Trophoblast cell (in vitro differentiated cells and primary cell): ENCODE data around the gene MYADML2.
A peak's percentile ranks its signal among the peaks of the same experiment; 100 is the strongest.

Experiments used
- DNase-seq, 2 donors: peaks; one replicate each; pipeline ENCODE4 v3.0.0-alpha.2; 2016
- H2AFZ ChIP-seq: 2 replicates; pipeline ENCODE4 v1.6.1; 2013; ENCODE audit warnings: low read length, moderate library complexity, mild to moderate bottlenecking; ENCODE audit not compliant: insufficient read depth, poor library complexity
- H2AK5ac ChIP-seq: 2 replicates; pipeline ENCODE4 v1.6.1; 2013; ENCODE audit warnings: mild to moderate bottlenecking, low read length
- H2BK120ac ChIP-seq: 2 replicates; pipeline ENCODE4 v1.6.1; 2013; ENCODE audit warnings: low read length, mild to moderate bottlenecking, moderate library complexity; ENCODE audit not compliant: insufficient read depth, poor library complexity
- H2BK12ac ChIP-seq: 2 replicates; pipeline ENCODE4 v1.6.1; 2013; ENCODE audit warnings: mild to moderate bottlenecking, low read length, moderate library complexity
- H2BK5ac ChIP-seq: 2 replicates; pipeline ENCODE4 v1.6.1; 2013; ENCODE audit warnings: low read length, low read depth, moderate library complexity, mild to moderate bottlenecking; ENCODE audit not compliant: poor library complexity
- H3K14ac ChIP-seq: 2 replicates; pipeline ENCODE4 v1.6.1; 2013; ENCODE audit warnings: mild to moderate bottlenecking, low read length
- H3K18ac ChIP-seq: 2 replicates; pipeline ENCODE4 v1.6.1; 2013; ENCODE audit warnings: mild to moderate bottlenecking, low read length
- H3K23ac ChIP-seq: 2 replicates; pipeline ENCODE4 v1.6.1; 2013; ENCODE audit warnings: low read length
- H3K27ac ChIP-seq: 2 replicates; pipeline ENCODE4 v1.5.1; 2013; ENCODE audit warnings: low read depth, mild to moderate bottlenecking, inconsistent platforms, low read length, moderate library complexity
- H3K27me3 ChIP-seq: 2 replicates; pipeline ENCODE4 v1.6.1; 2013; ENCODE audit warnings: inconsistent platforms, mild to moderate bottlenecking, low read length, moderate library complexity; ENCODE audit not compliant: insufficient read depth
- H3K36me3 ChIP-seq, 2 experiments: 1 replicate in 1 of 2; 2 replicates in 1 of 2; pipeline ENCODE4 v1.6.1; 2013; ENCODE audit warnings: low read length in 2 of 2, mild to moderate bottlenecking in 2 of 2, moderate library complexity in 1 of 2; ENCODE audit not compliant: insufficient read depth in 2 of 2, control insufficient read depth in 1 of 2
- H3K4ac ChIP-seq: 2 replicates; pipeline ENCODE4 v1.6.1; 2013; ENCODE audit warnings: low read depth, mild to moderate bottlenecking, low read length, moderate library complexity
- H3K4me1 ChIP-seq, 2 experiments: 1 replicate in 1 of 2; 2 replicates in 1 of 2; pipeline ENCODE4 v1.6.1; 2013; ENCODE audit warnings: low read length in 2 of 2, mild to moderate bottlenecking in 2 of 2, moderate library complexity in 1 of 2; ENCODE audit not compliant: insufficient read depth in 2 of 2, control insufficient read depth in 1 of 2
- H3K4me2 ChIP-seq: 2 replicates; pipeline ENCODE4 v1.6.1; 2013; ENCODE audit warnings: inconsistent platforms, mild to moderate bottlenecking, low read length, moderate library complexity
- H3K4me3 ChIP-seq: 2 replicates; pipeline ENCODE4 v1.5.1; 2013; ENCODE audit warnings: mild to moderate bottlenecking, low read depth, low read length, inconsistent platforms
- H3K79me1 ChIP-seq: one replicate; pipeline ENCODE4 v1.6.1; 2013; ENCODE audit warnings: low read length
- H3K79me2 ChIP-seq: 2 replicates; pipeline ENCODE4 v1.6.1; 2013; ENCODE audit warnings: low read length, mild to moderate bottlenecking; ENCODE audit not compliant: control insufficient read depth, insufficient read depth, poor library complexity
- H3K9ac ChIP-seq: 2 replicates; pipeline ENCODE4 v1.6.1; 2013; ENCODE audit warnings: mild to moderate bottlenecking, low read length
- H3K9me3 ChIP-seq: 2 replicates; pipeline ENCODE4 v1.6.1; 2013; ENCODE audit warnings: low read depth, mild to moderate bottlenecking, control low read depth, inconsistent platforms, low read length; ENCODE audit not compliant: insufficient read depth
- H4K12ac ChIP-seq: 2 replicates; pipeline ENCODE4 v1.6.1; 2013; ENCODE audit warnings: low read depth, mild to moderate bottlenecking, low read length, moderate library complexity
- H4K8ac ChIP-seq: 2 replicates; pipeline ENCODE4 v1.6.1; 2013; ENCODE audit warnings: low read depth, mild to moderate bottlenecking, low read length, moderate library complexity
- H4K91ac ChIP-seq: one replicate; pipeline ENCODE4 v1.6.1; 2013; ENCODE audit warnings: low read depth, mild to moderate bottlenecking, low read length, moderate library complexity
- WGBS: extraction: QIAGEN DNeasy Blood & Tissue Kit; methylation state at CpG from one replicate; pipeline ENCODE4 v1.1.7; 2013; ENCODE audit warnings: missing lambda C conversion rate; ENCODE audit not compliant: insufficient read length, insufficient coverage; ENCODE audit errors: extremely low coverage; 5-methylcytosine and 5-hydroxymethylcytosine counted together

The MYADML2 gene

GRCh38 chr17:81941484-81942166 is 5.4 kb downstream of the MYADML2 start:
- no peaks in the 10 kb centered on the region for H3K27me3 ChIP-seq
- no peak overlapping the region for H2BK120ac ChIP-seq
- no peaks in the 10 kb centered on the region for H3K36me3 ChIP-seq
- no peak overlapping the region for H3K9ac ChIP-seq
- no peak overlapping the region for H2BK12ac ChIP-seq
- no peak overlapping the region for H3K27ac ChIP-seq
- no peak for DNase-seq
- no peak overlapping the region for H2AK5ac ChIP-seq
- H3K4me2 ChIP-seq = no peak overlapping the region
- H2AFZ ChIP-seq = no peak overlapping the region
- H3K4me3 ChIP-seq = peak overlapping the region; percentile 40
- H3K14ac ChIP-seq = no peak overlapping the region
- H3K18ac ChIP-seq = no peak overlapping the region
- no peak overlapping the region for H2BK5ac ChIP-seq
- H3K4me1 ChIP-seq = peaks cover 3 to 4% of the 10 kb centered on the region in 2 experiments
- peaks cover 7% of the 10 kb centered on the region for H3K79me1 ChIP-seq
- H3K4ac ChIP-seq = no peak overlapping the region
- H3K79me2 ChIP-seq = peaks cover 4% of the 10 kb centered on the region
- no peak overlapping the region for H4K91ac ChIP-seq
- WGBS = no CpG with 5 or more reads among the region's 30 CpGs
- no peak overlapping the region for H4K8ac ChIP-seq
- H3K9me3 ChIP-seq = no peaks in the 10 kb centered on the region
- no peak overlapping the region for H3K23ac ChIP-seq
- no peak overlapping the region for H4K12ac ChIP-seq

- Histone ChIP-seq H2BK12ac (no peak overlapping the region), H2AFZ (no peak overlapping the region), H3K9me3 (no peaks in the 10 kb centered on the region), H3K23ac (no peak overlapping the region), H2BK120ac (no peak overlapping the region), H2BK5ac (no peak overlapping the region), H4K91ac (no peak overlapping the region), H3K36me3 (no peaks in the 10 kb centered on the region), H3K14ac (no peak overlapping the region), H3K27me3 (no peaks in the 10 kb centered on the region), H3K27ac (no peak overlapping the region), H3K4me2 (no peak overlapping the region), H4K12ac (no peak overlapping the region), H3K79me2 (peaks cover 4% of the 10 kb centered on the region), H2AK5ac (no peak overlapping the region), H3K4me1 (peaks cover 6 to 9% of the 10 kb centered on the region in 2 experiments), H3K79me1 (peaks cover 9% of the 10 kb centered on the region), H4K8ac (no peak overlapping the region), H3K4me3 (no peak overlapping the region), H3K9ac (no peak overlapping the region), H3K18ac (no peak overlapping the region), H3K4ac (no peak overlapping the region)
- no peak for DNase-seq
- WGBS = no CpG with 5 or more reads among the region's 56 CpGs
Observed at GRCh38 chr17:81940538-81941483, 6.2 kb downstream of the MYADML2 start.

- Histone ChIP-seq H2AK5ac (no peak overlapping the region), H3K79me1 (peaks cover 9% of the 10 kb centered on the region), H3K4ac (no peak overlapping the region), H3K79me2 (peaks cover 4% of the 10 kb centered on the region), H3K27me3 (no peaks in the 10 kb centered on the region), H2BK12ac (no peak overlapping the region), H4K12ac (no peak overlapping the region), H3K18ac (no peak overlapping the region), H2BK5ac (no peak overlapping the region), H3K9ac (no peak overlapping the region), H3K23ac (no peak overlapping the region), H4K8ac (no peak overlapping the region), H3K4me3 (no peak overlapping the region), H3K14ac (no peak overlapping the region), H2BK120ac (no peak overlapping the region), H3K4me1 (peaks cover 6 to 9% of the 10 kb centered on the region in 2 experiments), H4K91ac (no peak overlapping the region), H3K4me2 (no peak overlapping the region), H3K9me3 (no peaks in the 10 kb centered on the region), H2AFZ (no peak overlapping the region), H3K27ac (no peak overlapping the region), H3K36me3 (peaks cover 3% of the 10 kb centered on the region in 2 experiments)
- WGBS = no CpG with 5 or more reads among the region's 21 CpGs
- no peak for DNase-seq
Observed at GRCh38 chr17:81939881-81940385, 7.1 kb downstream of the MYADML2 start.

GRCh38 chr17:81939218-81939617 is 7.8 kb downstream of the MYADML2 start:
- no peak overlapping the region for H4K12ac ChIP-seq
- H4K91ac ChIP-seq = no peak overlapping the region
- no peaks in the 10 kb centered on the region for H3K27me3 ChIP-seq
- H3K27ac ChIP-seq = no peak overlapping the region
- no peak overlapping the region for H3K4me3 ChIP-seq
- H3K18ac ChIP-seq = no peak overlapping the region
- peaks cover 4 to 7% of the 10 kb centered on the region in 2 experiments for H3K36me3 ChIP-seq
- no peak overlapping the region for H2BK12ac ChIP-seq
- no peak overlapping the region for H3K4me2 ChIP-seq
- no peaks in the 10 kb centered on the region for H3K9me3 ChIP-seq
- no peak overlapping the region for H3K14ac ChIP-seq
- H4K8ac ChIP-seq = no peak overlapping the region
- H3K79me2 ChIP-seq = peaks cover 4% of the 10 kb centered on the region
- no peak overlapping the region for H2AK5ac ChIP-seq
- H3K9ac ChIP-seq = no peak overlapping the region
- DNase-seq = no peak
- no peak overlapping the region for H2BK120ac ChIP-seq
- WGBS = no CpG with 5 or more reads among the region's 15 CpGs
- peaks cover 9% of the 10 kb centered on the region for H3K79me1 ChIP-seq
- H3K4me1 ChIP-seq = peaks cover 6 to 9% of the 10 kb centered on the region in 2 experiments
- H2AFZ ChIP-seq = no peak overlapping the region
- no peak overlapping the region for H3K23ac ChIP-seq
- no peak overlapping the region for H3K4ac ChIP-seq
- H2BK5ac ChIP-seq = no peak overlapping the region
